K562 (cell line): ENCODE measurements around the gene UBE2S. TPM values are rescaled to one million over a fixed set of nuclear protein-coding genes. Genes with fewer than 3 reads are reported as not detected.

ENCODE experiments used
- ARID2 ChIP-seq: fragments of 450-650 bp; IDR thresholded peaks from 2 replicates; pipeline ENCODE4 v1.6.1; 2017; ENCODE audit warnings: antibody characterized with exemption, mild to moderate bottlenecking
- CAMTA2 ChIP-seq: fragments of 250-450 bp; sonication (Bioruptor Pico); conservative IDR thresholded peaks from 2 replicates; pipeline ENCODE4 v1.5.1; 2022
- E2F5 ChIP-seq: sonication (generic); formaldehyde crosslinking; IDR thresholded peaks from 2 replicates; pipeline ENCODE4 v1.8.0; 2022; ENCODE audit warnings: mild to moderate bottlenecking, missing genetic modification reagents
- ETV6 ChIP-seq, 3 experiments: fragments of 150-350 bp in 1 of 3; sonication (generic) in 1 of 3; formaldehyde crosslinking in 1 of 3; IDR thresholded peaks; 2 replicates each; pipeline versions ENCODE4 v1.6.1 to v1.8.0; 2014 to 2022; ENCODE audit warnings: borderline replicate concordance in 2 of 3, low read depth in 2 of 3, antibody characterized with exemption in 1 of 3, low read length in 1 of 3, mild to moderate bottlenecking in 1 of 3, missing genetic modification reagents in 1 of 3
- FOXA3 ChIP-seq, 2 experiments: fragments of 450-650 bp in 1 of 2; sonication (generic) in 1 of 2; formaldehyde crosslinking; IDR thresholded peaks in 1 of 2; conservative IDR thresholded peaks in 1 of 2; 2 replicates each; pipeline versions ENCODE4 v1.4.0 to v1.8.0; 2020 to 2022; ENCODE audit warnings: mild to moderate bottlenecking in 2 of 2, missing genetic modification reagents in 1 of 2
- FOXP1 ChIP-seq: sonication (generic); formaldehyde crosslinking; IDR thresholded peaks from 2 replicates; pipeline ENCODE4 v1.8.0; 2022; ENCODE audit warnings: mild to moderate bottlenecking, missing genetic modification reagents
- MAX ChIP-seq: sonication (generic); formaldehyde crosslinking; IDR thresholded peaks from 2 replicates; pipeline ENCODE4 v1.9.0; 2022; ENCODE audit warnings: mild to moderate bottlenecking, missing genetic modification reagents
- MED1 ChIP-seq: sonication (generic); formaldehyde crosslinking; IDR thresholded peaks from 2 replicates; pipeline ENCODE4 v1.8.1; 2023; ENCODE audit warnings: missing genetic modification reagents, borderline replicate concordance
- NCOA1 ChIP-seq: fragments of 450-650 bp; IDR thresholded peaks from 2 replicates; pipeline ENCODE4 v1.6.1; 2016; ENCODE audit warnings: low read depth
- NCOA6 ChIP-seq: fragments of 450-650 bp; IDR thresholded peaks from 2 replicates; pipeline ENCODE4 v1.6.1; 2017; ENCODE audit warnings: mild to moderate bottlenecking
- NFIX ChIP-seq: fragments of 250-450 bp; sonication (Bioruptor Pico); IDR thresholded peaks from 2 replicates; pipeline ENCODE4 v1.4.0; 2020; ENCODE audit warnings: low read depth, mild to moderate bottlenecking, moderate library complexity
- RB1 ChIP-seq: fragments of 450-650 bp; IDR thresholded peaks from 2 replicates; pipeline ENCODE4 v1.6.1; 2017; ENCODE audit warnings: low read depth, mild to moderate bottlenecking
- SIN3B ChIP-seq: fragments of 450-650 bp; IDR thresholded peaks from 2 replicates; pipeline ENCODE4 v1.6.1; 2017; ENCODE audit warnings: low read depth, mild to moderate bottlenecking, moderate library complexity
- SMAD3 ChIP-seq: fragments of 450-650 bp; formaldehyde crosslinking; conservative IDR thresholded peaks from 2 replicates; pipeline ENCODE4 v1.4.0; 2020; ENCODE audit warnings: mild to moderate bottlenecking
- TBP ChIP-seq: optimal IDR thresholded peaks from 2 replicates; pipeline ENCODE3; 2011; ENCODE audit warnings: low read depth, low read length, improper control_type of control experiment
- THAP7 ChIP-seq: fragments of 250-450 bp; sonication (Bioruptor Pico); IDR thresholded peaks from 2 replicates; pipeline ENCODE4 v1.5.0; 2021
- TOE1 ChIP-seq, 2 experiments: fragments of 450-650 bp in 1 of 2; sonication (generic) in 1 of 2; formaldehyde crosslinking in 1 of 2; IDR thresholded peaks; 2 replicates each; pipeline versions ENCODE4 v1.7.1 to v1.8.0; 2016 to 2022; ENCODE audit warnings: borderline replicate concordance in 2 of 2, mild to moderate bottlenecking in 2 of 2, antibody characterized with exemption in 1 of 2, inconsistent platforms in 1 of 2, low read depth in 1 of 2, missing genetic modification reagents in 1 of 2, moderate library complexity in 1 of 2
- ZBTB33 ChIP-seq: sonication (generic); formaldehyde crosslinking; IDR thresholded peaks from 2 replicates; pipeline ENCODE4 v1.8.1; 2023; ENCODE audit warnings: mild to moderate bottlenecking, missing genetic modification reagents
- ZNF143 ChIP-seq: sonication (generic); formaldehyde crosslinking; IDR thresholded peaks from 2 replicates; pipeline ENCODE4 v1.9.0; 2022; ENCODE audit warnings: mild to moderate bottlenecking, missing genetic modification reagents
- ZNF174 ChIP-seq: fragments of 250-450 bp; sonication (Bioruptor Pico); IDR thresholded peaks from 2 replicates; pipeline ENCODE4 v1.4.0; 2020; ENCODE audit warnings: mild to moderate bottlenecking
- ZNF311 ChIP-seq: fragments of 250-450 bp; sonication (Bioruptor Pico); IDR thresholded peaks from 2 replicates; pipeline ENCODE4 v1.4.0; 2020; ENCODE audit warnings: mild to moderate bottlenecking, moderate library complexity
- ZNF511 ChIP-seq: sonication (generic); formaldehyde crosslinking; IDR thresholded peaks from 2 replicates; pipeline ENCODE4 v1.8.0; 2022; ENCODE audit warnings: mild to moderate bottlenecking, missing genetic modification reagents
- ZNF639 ChIP-seq, 2 experiments: fragments of 200-800 bp in 1 of 2; sonication (Bioruptor generic) in 1 of 2; sonication (generic) in 1 of 2; formaldehyde crosslinking in 1 of 2; IDR thresholded peaks in 1 of 2; conservative IDR thresholded peaks in 1 of 2; 2 replicates each; pipeline versions ENCODE4 v1.5.0 to v1.6.1; 2016 to 2020; ENCODE audit warnings: missing compliant biosample characterization in 1 of 2, missing genetic modification characterization in 1 of 2, missing genetic modification reagents in 1 of 2
- ZNF695 ChIP-seq: fragments of 450-650 bp; formaldehyde crosslinking; IDR thresholded peaks from 2 replicates; pipeline ENCODE4 v1.4.0; 2020; ENCODE audit warnings: mild to moderate bottlenecking, moderate library complexity
- polyA plus RNA-seq, 8 experiments: library from polyadenylated mRNA; depleted of rRNA in 4 of 8; stranded (reverse) in 5 of 8; unstranded in 3 of 8; fragments of >200 nt; fragmentation: Nextera tagmentation in 2 of 8; fragmentation: Illumina TruSeq in 1 of 8; extraction: Ambion mirVana in 2 of 8; extraction: Trizol in 1 of 8; gene quantifications; 2 replicates each; pipeline versions ENCODE4 v1.2.1 to v1.2.3, GENCODE V29; 2011 to 2014; ENCODE audit warnings: inconsistent platforms in 1 of 8, missing spikeins in 1 of 8
- total RNA-seq, 7 experiments: library from RNA; depleted of rRNA in 6 of 7; stranded (reverse); fragments of >200 nt in 6 of 7; fragmentation: Illumina TruSeq in 2 of 7; extraction: Trizol in 2 of 7; gene quantifications; 2 replicates each; pipeline versions ENCODE4 v1.2.1 to v1.2.3, GENCODE V29; 2011 to 2021; ENCODE audit warnings: low replicate concordance in 1 of 7

The UBE2S gene
- total and polyA plus RNA-seq, 9 of the 15 experiments (the other 6 are each of a cell fraction or from before 2014, with no cell fraction given), result 1.5 to 1,305 (median 157) TPM

GRCh38 chr19:55408533-55408872, 915 bp upstream of the UBE2S start (continued):
- TF ChIP-seq ZBTB33 (CRISPR knock-in tag) (no peak), SMAD3 (CRISPR knock-in tag) (no peak), RB1 (no peak), MED1 (CRISPR knock-in tag) (no peak), ETV6 (IDR thresholded peaks at IDR 0.05; ENCODE audit: borderline replicate concordance in 1 of 2, low read depth in 2 of 2, low read length in 1 of 2) (no peak), ETV6 (CRISPR knock-in tag; IDR thresholded peaks at IDR 0.05; ENCODE audit: borderline replicate concordance) (no peak), ZNF639 (CRISPR knock-in tag; conservative IDR thresholded peaks at IDR 0.05 in 1 of 2, IDR thresholded peaks at IDR 0.05 in 1 of 2) (no peak), ZNF511 (CRISPR knock-in tag) (no peak), ZNF311 (no peak), E2F5 (CRISPR knock-in tag) (no peak), ARID2 (no peak), FOXA3 (CRISPR knock-in tag; conservative IDR thresholded peaks at IDR 0.05 in 1 of 2, IDR thresholded peaks at IDR 0.05 in 1 of 2) (no peak), FOXP1 (CRISPR knock-in tag) (no peak), NCOA6 (no peak), SIN3B (no peak), TOE1 (IDR thresholded peaks at IDR 0.05; ENCODE audit: borderline replicate concordance) (no peak), TOE1 (CRISPR knock-in tag; IDR thresholded peaks at IDR 0.05; ENCODE audit: borderline replicate concordance, low read depth) (no peak), THAP7 (CRISPR knock-in tag) (no peak), MAX (CRISPR knock-in tag) (no peak), NCOA1 (no peak), ZNF143 (CRISPR knock-in tag) (no peak), CAMTA2 (no peak), NFIX (CRISPR knock-in tag) (no peak), ZNF174 (CRISPR knock-in tag) (no peak), ZNF695 (CRISPR knock-in tag) (no peak), TBP (no peak)
